NCI-H446 (cell line): ENCODE data around the gene TTLL7.

Experiments used
- DNase-seq, 2 experiments: peaks; one replicate each; lab custom pipeline; 2025; lab: John Stamatoyannopoulos, UW

TTLL7 gene

GRCh38 chr1:83816836-83817235 is 182.1 kb downstream of the TTLL7 start:
- no peak for DNase-seq

GRCh38 chr1:83815330-83815729 is 183.6 kb downstream of the TTLL7 start:
- peak; percentile 35 to 87 for DNase-seq
